ENCODE measurements around the gene CCDC85C.

- TF ChIP-seq EZH2 (IDR thresholded peaks at IDR 0.05): no peak
- no peak for TF ChIP-seq POLR2AphosphoS5 (IDR thresholded peaks at IDR 0.05; ENCODE audit: borderline replicate concordance, low read depth, low read length)
- no peak for TF ChIP-seq FOXP2 (optimal IDR thresholded peaks at IDR 0.05; ENCODE audit: control extremely low read depth, extremely low read length, insufficient read depth)
These were observed 87.7 kb downstream of the CCDC85C start for GRCh38 chr14:99516156-99516870.

All from SK-N-MC (cell line).